GM12875 (cell line): Measurements from ENCODE around the gene RAB4B.

Source experiments
- H3K4me3 ChIP-seq: one replicate; pipeline ENCODE4 v1.5.1; 2011; ENCODE audit warnings: low read depth, low read length, control low read depth
- CTCF ChIP-seq: IDR thresholded peaks from 2 replicates; pipeline ENCODE4 v1.5.1; 2011; ENCODE audit warnings: low read depth, mild to moderate bottlenecking, control low read depth, inconsistent platforms, low read length, moderate library complexity, borderline replicate concordance; ENCODE audit not compliant: insufficient read depth

The RAB4B gene

DNA sequence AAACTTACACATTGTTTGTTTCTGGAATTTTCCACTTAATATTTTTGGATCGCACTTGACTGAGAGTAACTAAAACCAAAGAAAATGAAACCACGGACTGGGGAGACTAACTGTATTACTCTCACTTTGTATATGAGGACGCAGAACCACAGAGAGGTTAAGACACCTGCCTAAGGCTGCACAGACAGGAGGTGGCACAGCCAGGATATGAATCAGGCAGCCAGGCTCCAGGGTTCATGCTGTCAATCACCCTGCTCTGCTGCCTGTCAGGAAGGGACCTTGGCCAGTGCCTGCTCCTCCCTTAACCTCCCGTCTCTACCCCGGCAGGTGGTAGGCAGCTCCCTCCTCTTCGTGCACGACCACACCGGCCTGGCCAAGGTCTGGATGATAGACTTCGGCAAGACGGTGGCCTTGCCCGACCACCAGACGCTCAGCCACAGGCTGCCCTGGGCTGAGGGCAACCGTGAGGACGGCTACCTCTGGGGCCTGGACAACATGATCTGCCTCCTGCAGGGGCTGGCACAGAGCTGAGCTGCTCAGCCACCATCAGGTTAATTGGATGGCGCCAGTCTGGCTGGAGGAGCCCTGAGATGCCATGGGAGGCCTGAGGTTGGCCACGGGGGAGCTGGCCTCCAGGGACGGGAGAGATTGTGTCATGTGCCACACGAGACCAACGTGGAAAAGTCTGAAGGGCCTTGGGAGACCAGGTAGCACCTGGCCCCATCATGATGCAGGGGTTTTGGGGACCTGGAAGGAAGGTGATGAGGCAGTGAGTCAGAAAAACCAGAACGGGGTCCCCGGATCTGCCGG lies 38.8 kb upstream of the RAB4B start:
- H3K4me3 ChIP-seq = no peak overlapping the region
- TF ChIP-seq CTCF = no peak

DNA sequence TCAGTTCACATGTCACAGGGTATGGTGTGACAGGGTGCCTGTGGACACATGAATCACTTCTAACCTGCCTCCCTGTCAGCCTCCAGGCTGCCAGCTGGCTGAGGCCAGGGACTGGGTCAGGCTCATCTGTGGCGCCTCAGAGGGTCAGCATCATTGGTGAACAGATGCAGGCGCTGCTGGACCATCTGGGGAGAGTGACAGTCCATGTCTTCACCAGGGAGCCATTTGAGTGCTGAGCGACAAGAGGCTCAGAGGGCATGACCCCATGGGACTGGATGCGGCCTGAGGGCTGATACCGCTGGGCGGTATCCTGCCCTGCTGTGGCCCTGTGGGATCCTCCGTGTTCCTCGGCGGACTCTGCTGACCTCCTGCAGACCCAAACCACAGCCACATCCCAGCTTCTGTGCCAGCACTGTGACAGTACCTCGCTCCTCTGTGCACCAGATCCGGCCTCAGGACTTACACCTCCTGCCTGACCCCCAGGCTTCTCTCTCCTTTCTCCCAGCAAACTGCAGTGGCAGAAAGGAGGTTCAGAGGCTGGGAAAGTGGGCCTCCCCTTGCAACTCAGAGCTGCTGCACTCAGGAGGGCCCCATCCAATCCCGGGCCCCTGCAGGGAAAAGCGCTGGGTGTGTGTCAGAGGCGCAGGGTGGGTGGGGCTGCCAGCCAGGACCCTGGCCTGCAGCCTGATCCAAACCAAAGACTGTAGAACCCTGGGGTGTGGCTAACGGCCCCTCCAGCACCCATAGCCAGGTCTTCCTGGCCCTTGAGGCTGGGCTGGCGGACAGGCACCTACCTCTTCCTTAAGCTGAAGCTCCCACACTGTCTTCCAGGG lies 38.0 kb upstream of the RAB4B start:
- TF ChIP-seq CTCF = no peak
- no peak overlapping the region for H3K4me3 ChIP-seq

- no peak overlapping the region for H3K4me3 ChIP-seq
- no peak for TF ChIP-seq CTCF
Observed at GRCh38 chr19:40740747-40741146, 37.3 kb upstream of the RAB4B start.

DNA sequence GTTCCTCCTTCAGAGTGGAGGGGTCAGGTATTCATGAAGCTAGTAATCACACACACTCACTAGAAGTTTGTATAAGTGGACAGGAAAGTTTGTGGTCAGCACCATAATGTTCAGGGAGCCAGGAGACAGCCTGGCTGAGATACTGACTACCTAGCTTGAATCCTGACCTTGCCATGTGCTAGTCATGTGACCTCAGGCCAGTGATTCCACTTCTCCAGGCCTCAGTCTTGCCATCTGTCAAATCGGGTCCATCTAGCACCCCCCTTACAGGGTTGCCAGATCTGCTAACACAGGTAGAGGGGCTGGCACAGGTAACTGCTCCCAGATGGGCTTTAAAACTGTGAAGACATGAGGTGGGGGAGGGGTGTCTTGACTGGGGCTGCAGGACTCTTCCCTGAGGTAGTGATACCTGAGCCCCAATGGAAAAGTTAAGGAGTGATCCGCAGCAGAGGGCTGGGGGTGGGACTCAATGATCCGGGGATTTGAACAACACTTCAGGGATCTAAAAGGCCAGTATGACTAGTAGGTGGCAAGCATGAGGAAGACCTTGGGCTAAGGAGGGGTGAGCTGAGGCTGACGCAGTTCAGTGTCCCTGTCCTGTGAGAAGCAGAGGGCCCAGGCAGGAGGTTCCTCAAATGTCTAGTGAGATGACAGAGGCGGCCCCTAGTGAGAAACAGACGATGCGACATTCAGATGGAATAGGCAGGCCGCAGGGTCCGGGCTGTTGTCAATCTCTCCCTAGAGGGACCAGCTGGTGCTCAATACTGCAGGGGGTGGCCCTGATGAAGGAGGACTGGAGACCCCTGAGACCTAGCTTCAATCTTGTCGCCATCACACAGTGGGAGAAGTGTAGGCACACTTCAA lies 36.3 kb upstream of the RAB4B start:
- TF ChIP-seq CTCF = no peak
- no peak overlapping the region for H3K4me3 ChIP-seq

DNA sequence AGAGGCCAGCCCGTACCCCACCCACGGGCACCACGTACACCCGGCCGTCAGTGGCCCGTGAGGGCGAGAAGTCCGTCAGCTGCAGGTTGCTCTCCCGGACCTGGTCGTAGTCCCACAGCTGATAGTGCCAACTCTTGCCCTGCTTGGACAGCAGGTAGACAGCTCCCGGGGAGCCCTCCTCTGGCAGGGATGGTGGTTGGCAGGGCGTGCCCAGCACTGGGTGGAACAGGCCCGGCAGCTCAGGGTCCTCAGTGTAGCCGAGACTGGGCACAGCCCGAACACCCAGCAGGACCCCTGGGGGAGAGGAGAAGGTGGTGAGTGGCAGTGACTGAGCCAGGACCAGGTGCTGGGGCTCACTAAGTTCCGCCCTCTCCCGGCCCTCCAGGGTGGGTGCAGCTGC lies 35.6 kb upstream of the RAB4B start:
- no peak for TF ChIP-seq CTCF
- H3K4me3 ChIP-seq = no peak overlapping the region

DNA sequence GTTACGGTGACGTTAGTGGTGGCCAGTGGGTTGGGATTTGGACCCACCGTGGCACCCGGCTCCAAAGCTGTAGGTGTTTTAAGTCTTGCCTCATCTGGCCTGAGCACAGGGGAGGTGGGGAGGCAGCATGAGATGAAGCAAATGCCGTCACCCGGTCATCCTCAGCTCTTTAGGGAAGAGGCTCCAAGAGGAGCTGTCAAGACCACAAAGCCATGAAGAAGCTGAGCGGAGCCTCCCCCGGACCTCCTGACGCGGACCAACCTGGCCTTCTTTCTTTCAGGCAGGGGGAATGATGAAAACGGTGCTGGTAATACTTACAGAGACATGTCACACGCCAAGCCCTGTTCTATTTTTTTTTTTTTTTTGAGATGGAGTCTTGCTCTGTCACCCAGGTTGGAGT lies 35.2 kb upstream of the RAB4B start:
- no peak for TF ChIP-seq CTCF
- H3K4me3 ChIP-seq = no peak overlapping the region
